ENCODE measurements around the gene ZCCHC2.

The ZCCHC2 gene

DNA sequence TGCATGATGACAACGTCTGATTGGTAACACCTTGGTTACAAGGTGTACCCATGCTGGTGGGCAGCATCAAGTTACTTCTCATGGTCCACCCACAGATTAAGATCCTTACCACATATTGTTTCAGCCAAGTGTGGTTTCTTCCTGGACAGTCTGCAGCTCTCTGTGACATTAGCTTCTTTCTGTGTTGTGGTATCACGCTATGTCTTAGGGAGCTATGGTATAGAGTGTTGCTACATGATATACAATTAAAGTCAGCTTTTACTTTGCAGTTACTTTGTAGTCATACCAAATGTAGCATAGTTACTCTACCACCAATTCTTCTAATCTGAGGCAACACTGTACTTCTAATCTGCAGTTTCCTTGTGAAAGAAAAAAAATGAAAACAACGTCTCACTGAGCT is 48.8 kb downstream of the ZCCHC2 start:
- no peak overlapping the region for H3K4me2 ChIP-seq (ENCODE audit: low read length)
- no peak overlapping the region for H3K9ac ChIP-seq (ENCODE audit: low read length)
- H2BK120ac ChIP-seq (ENCODE audit: insufficient read depth, low read length, poor library complexity), result no peak overlapping the region
- H3K4ac ChIP-seq (ENCODE audit: low read depth, low read length), result no peak overlapping the region
- no peak overlapping the region for H3K23ac ChIP-seq (ENCODE audit: low read length)
- H3K27ac ChIP-seq (ENCODE audit: low read depth, low read length), result no peak overlapping the region
- H3K9me3 ChIP-seq (ENCODE audit: insufficient read depth, low read depth, low read length), result no peaks in the 10 kb centered on the region
- no peak overlapping the region for H2AFZ ChIP-seq (ENCODE audit: insufficient read depth, low read length, poor library complexity)
- H3K4me3 ChIP-seq (ENCODE audit: low read depth, low read length), result no peak overlapping the region
- no peak overlapping the region for H4K8ac ChIP-seq (ENCODE audit: low read depth, low read length)
- no peaks in the 10 kb centered on the region for H3K27me3 ChIP-seq (ENCODE audit: insufficient read depth, low read length)
- no peak overlapping the region for H2AK5ac ChIP-seq (ENCODE audit: low read length)
- H3K79me2 ChIP-seq (ENCODE audit: control insufficient read depth, insufficient read depth, low read length, poor library complexity), result no peaks in the 10 kb centered on the region
- peaks cover 13 to 22% of the 10 kb centered on the region in 2 experiments for H3K36me3 ChIP-seq (ENCODE audit: control insufficient read depth in 1 of 2, insufficient read depth in 2 of 2, low read length in 2 of 2)
- no peak overlapping the region for H3K14ac ChIP-seq (ENCODE audit: low read length)
- H2BK5ac ChIP-seq (ENCODE audit: low read depth, low read length, poor library complexity), result no peak overlapping the region
- no peaks in the 10 kb centered on the region for H3K79me1 ChIP-seq (ENCODE audit: low read length)
- no peak overlapping the region for H4K12ac ChIP-seq (ENCODE audit: low read depth, low read length)
- DNase-seq, result no peak
- H3K18ac ChIP-seq (ENCODE audit: low read length), result no peak overlapping the region
- no peaks in the 10 kb centered on the region for H3K4me1 ChIP-seq (ENCODE audit: control insufficient read depth in 1 of 2, insufficient read depth in 2 of 2, low read length in 2 of 2)
- no peak overlapping the region for H4K91ac ChIP-seq (ENCODE audit: low read depth, low read length)
- no CpG with 5 or more reads among the region's 3 CpGs for WGBS (ENCODE audit: extremely low coverage, insufficient coverage, insufficient read length)
- H2BK12ac ChIP-seq (ENCODE audit: low read length), result no peak overlapping the region

DNA sequence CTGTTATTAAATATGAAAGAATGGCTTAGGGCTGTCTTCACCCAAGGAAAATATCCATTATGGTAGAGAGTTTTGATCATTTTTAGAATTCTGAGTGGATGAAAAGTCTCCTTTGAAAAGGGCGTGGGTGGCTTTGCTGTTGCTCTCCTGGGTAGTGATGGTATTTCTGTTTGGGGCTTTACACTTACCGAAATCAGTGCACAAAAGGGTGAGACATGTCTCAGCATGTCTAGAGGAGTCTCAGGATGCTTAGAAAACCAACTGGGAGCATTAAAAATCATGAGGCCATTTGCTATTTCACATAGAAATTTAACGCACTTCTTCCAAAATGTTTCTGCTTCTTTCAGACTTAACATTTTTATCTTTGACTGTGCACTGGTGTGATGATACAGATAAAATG is 49.6 kb downstream of the ZCCHC2 start:
- Histone ChIP-seq H3K18ac (ENCODE audit: low read length) (no peak overlapping the region), H3K4ac (ENCODE audit: low read depth, low read length) (no peak overlapping the region), H3K4me3 (ENCODE audit: low read depth, low read length) (no peak overlapping the region), H4K91ac (ENCODE audit: low read depth, low read length) (no peak overlapping the region), H2BK12ac (ENCODE audit: low read length) (no peak overlapping the region), H3K9ac (ENCODE audit: low read length) (no peak overlapping the region), H2AK5ac (ENCODE audit: low read length) (no peak overlapping the region), H3K4me2 (ENCODE audit: low read length) (no peak overlapping the region), H3K79me2 (ENCODE audit: control insufficient read depth, insufficient read depth, low read length, poor library complexity) (no peaks in the 10 kb centered on the region), H2AFZ (ENCODE audit: insufficient read depth, low read length, poor library complexity) (no peak overlapping the region), H3K14ac (ENCODE audit: low read length) (no peak overlapping the region), H4K12ac (ENCODE audit: low read depth, low read length) (no peak overlapping the region), H3K23ac (ENCODE audit: low read length) (no peak overlapping the region), H3K36me3 (ENCODE audit: control insufficient read depth in 1 of 2, insufficient read depth in 2 of 2, low read length in 2 of 2) (peaks cover 11 to 20% of the 10 kb centered on the region in 2 experiments), H3K4me1 (ENCODE audit: control insufficient read depth in 1 of 2, insufficient read depth in 2 of 2, low read length in 2 of 2) (no peaks in the 10 kb centered on the region), H3K79me1 (ENCODE audit: low read length) (no peaks in the 10 kb centered on the region), H3K27ac (ENCODE audit: low read depth, low read length) (no peak overlapping the region), H2BK120ac (ENCODE audit: insufficient read depth, low read length, poor library complexity) (no peak overlapping the region), H4K8ac (ENCODE audit: low read depth, low read length) (no peak overlapping the region), H3K27me3 (ENCODE audit: insufficient read depth, low read length) (no peaks in the 10 kb centered on the region), H2BK5ac (ENCODE audit: low read depth, low read length, poor library complexity) (no peak overlapping the region), H3K9me3 (ENCODE audit: insufficient read depth, low read depth, low read length) (no peaks in the 10 kb centered on the region)
- no peak for DNase-seq
- WGBS (ENCODE audit: extremely low coverage, insufficient coverage, insufficient read length), result no CpG with 5 or more reads among the region's 3 CpGs

DNA sequence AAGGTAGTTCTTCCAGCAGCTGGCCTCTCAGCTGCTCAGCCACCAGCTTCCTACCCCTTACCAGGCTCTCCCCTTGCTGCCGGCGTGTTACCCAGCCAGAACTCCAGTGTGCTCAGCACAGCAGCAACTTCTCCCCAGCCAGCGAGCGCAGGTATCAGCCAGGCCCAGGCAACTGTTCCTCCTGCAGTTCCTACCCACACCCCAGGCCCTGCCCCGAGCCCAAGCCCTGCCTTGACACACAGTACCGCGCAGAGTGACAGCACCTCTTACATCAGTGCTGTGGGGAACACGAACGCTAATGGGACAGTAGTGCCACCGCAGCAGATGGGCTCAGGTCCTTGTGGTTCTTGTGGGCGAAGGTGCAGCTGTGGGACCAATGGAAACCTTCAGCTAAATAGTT is 52.0 kb downstream of the ZCCHC2 start:
- no peaks in the 10 kb centered on the region for H3K4me1 ChIP-seq (ENCODE audit: control insufficient read depth in 1 of 2, insufficient read depth in 2 of 2, low read length in 2 of 2)
- no peak overlapping the region for H2BK12ac ChIP-seq (ENCODE audit: low read length)
- no peak overlapping the region for H3K18ac ChIP-seq (ENCODE audit: low read length)
- no peaks in the 10 kb centered on the region for H3K79me1 ChIP-seq (ENCODE audit: low read length)
- WGBS (ENCODE audit: extremely low coverage, insufficient coverage, insufficient read length), result no CpG with 5 or more reads among the region's 11 CpGs
- H3K79me2 ChIP-seq (ENCODE audit: control insufficient read depth, insufficient read depth, low read length, poor library complexity), result no peaks in the 10 kb centered on the region
- H2AK5ac ChIP-seq (ENCODE audit: low read length), result no peak overlapping the region
- no peak overlapping the region for H3K27ac ChIP-seq (ENCODE audit: low read depth, low read length)
- no peak overlapping the region for H3K4me3 ChIP-seq (ENCODE audit: low read depth, low read length)
- H4K8ac ChIP-seq (ENCODE audit: low read depth, low read length), result no peak overlapping the region
- no peak overlapping the region for H2AFZ ChIP-seq (ENCODE audit: insufficient read depth, low read length, poor library complexity)
- H3K14ac ChIP-seq (ENCODE audit: low read length), result no peak overlapping the region
- no peak overlapping the region for H2BK120ac ChIP-seq (ENCODE audit: insufficient read depth, low read length, poor library complexity)
- H3K9me3 ChIP-seq (ENCODE audit: insufficient read depth, low read depth, low read length), result no peaks in the 10 kb centered on the region
- no peak for DNase-seq
- H3K4ac ChIP-seq (ENCODE audit: low read depth, low read length), result no peak overlapping the region
- no peak overlapping the region for H3K4me2 ChIP-seq (ENCODE audit: low read length)
- H3K9ac ChIP-seq (ENCODE audit: low read length), result no peak overlapping the region
- no peaks in the 10 kb centered on the region for H3K27me3 ChIP-seq (ENCODE audit: insufficient read depth, low read length)
- peaks cover 14 to 21% of the 10 kb centered on the region in 2 experiments for H3K36me3 ChIP-seq (ENCODE audit: control insufficient read depth in 1 of 2, insufficient read depth in 2 of 2, low read length in 2 of 2)
- H2BK5ac ChIP-seq (ENCODE audit: low read depth, low read length, poor library complexity), result no peak overlapping the region
- no peak overlapping the region for H4K12ac ChIP-seq (ENCODE audit: low read depth, low read length)
- H3K23ac ChIP-seq (ENCODE audit: low read length), result no peak overlapping the region
- H4K91ac ChIP-seq (ENCODE audit: low read depth, low read length), result no peak overlapping the region

DNA sequence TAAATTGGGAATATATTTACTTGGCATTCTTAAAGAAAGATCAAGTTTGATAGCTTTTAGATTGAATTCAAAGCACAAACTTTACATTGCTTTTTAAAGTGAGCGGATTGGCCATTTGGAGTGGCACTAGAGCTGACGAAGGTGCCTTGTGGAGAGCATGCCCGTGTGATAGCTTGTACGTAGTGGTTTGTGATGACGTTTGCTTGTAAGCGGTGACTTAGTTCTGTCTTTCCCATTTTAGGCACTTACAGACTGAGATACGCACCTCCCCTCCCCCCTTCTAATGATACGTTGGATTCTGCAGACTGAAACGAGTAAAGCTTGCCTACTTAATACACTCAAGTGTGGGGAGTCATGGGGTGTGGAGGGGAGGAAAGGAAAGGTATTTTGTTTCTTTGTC is 53.4 kb downstream of the ZCCHC2 start:
- H3K4ac ChIP-seq (ENCODE audit: low read depth, low read length), result no peak overlapping the region
- no peak overlapping the region for H3K9ac ChIP-seq (ENCODE audit: low read length)
- H3K4me3 ChIP-seq (ENCODE audit: low read depth, low read length), result no peak overlapping the region
- no peak overlapping the region for H4K8ac ChIP-seq (ENCODE audit: low read depth, low read length)
- no peak overlapping the region for H2BK12ac ChIP-seq (ENCODE audit: low read length)
- no peaks in the 10 kb centered on the region for H3K9me3 ChIP-seq (ENCODE audit: insufficient read depth, low read depth, low read length)
- no peaks in the 10 kb centered on the region for H3K79me1 ChIP-seq (ENCODE audit: low read length)
- no peak overlapping the region for H2AK5ac ChIP-seq (ENCODE audit: low read length)
- H3K4me1 ChIP-seq (ENCODE audit: control insufficient read depth in 1 of 2, insufficient read depth in 2 of 2, low read length in 2 of 2), result no peaks in the 10 kb centered on the region
- WGBS (ENCODE audit: extremely low coverage, insufficient coverage, insufficient read length), result no CpG with 5 or more reads among the region's 9 CpGs
- H3K18ac ChIP-seq (ENCODE audit: low read length), result no peak overlapping the region
- no peak overlapping the region for H3K4me2 ChIP-seq (ENCODE audit: low read length)
- no peak for DNase-seq
- no peak overlapping the region for H4K91ac ChIP-seq (ENCODE audit: low read depth, low read length)
- no peak overlapping the region for H3K14ac ChIP-seq (ENCODE audit: low read length)
- H4K12ac ChIP-seq (ENCODE audit: low read depth, low read length), result no peak overlapping the region
- H2BK120ac ChIP-seq (ENCODE audit: insufficient read depth, low read length, poor library complexity), result no peak overlapping the region
- no peak overlapping the region for H3K23ac ChIP-seq (ENCODE audit: low read length)
- H3K27me3 ChIP-seq (ENCODE audit: insufficient read depth, low read length), result no peaks in the 10 kb centered on the region
- no peak overlapping the region for H3K27ac ChIP-seq (ENCODE audit: low read depth, low read length)
- no peaks in the 10 kb centered on the region for H3K79me2 ChIP-seq (ENCODE audit: control insufficient read depth, insufficient read depth, low read length, poor library complexity)
- H2AFZ ChIP-seq (ENCODE audit: insufficient read depth, low read length, poor library complexity), result no peak overlapping the region
- no peak overlapping the region for H2BK5ac ChIP-seq (ENCODE audit: low read depth, low read length, poor library complexity)
- H3K36me3 ChIP-seq (ENCODE audit: control insufficient read depth in 1 of 2, insufficient read depth in 2 of 2, low read length in 2 of 2), result peaks cover 15 to 17% of the 10 kb centered on the region in 2 experiments

All from trophoblast cell (in vitro differentiated cells and primary cell).